ENCODE data around the gene SPAG17.

The SPAG17 gene

GRCh38 chr1:118159569-118159968 lies 25.5 kb downstream of the SPAG17 start:
- no peak for DNase-seq

GRCh38 chr1:118158924-118159323 lies 26.1 kb downstream of the SPAG17 start:
- DNase-seq: no peak

- no peak for DNase-seq
These were observed 27.5 kb downstream of the SPAG17 start for GRCh38 chr1:118157506-118157905.

- DNase-seq: no peak
These were observed 29.9 kb downstream of the SPAG17 start for GRCh38 chr1:118155106-118155505.

GRCh38 chr1:118154220-118154619 lies 30.8 kb downstream of the SPAG17 start:
- peak; percentile 16 to 52 for DNase-seq

GRCh38 chr1:118151312-118151937 lies 33.6 kb downstream of the SPAG17 start:
- DNase-seq: peak; percentile 65 to 80

- DNase-seq: no peak
These were observed 35.2 kb downstream of the SPAG17 start for GRCh38 chr1:118149799-118150198.

- no peak for DNase-seq
These were observed 37.0 kb downstream of the SPAG17 start for GRCh38 chr1:118148034-118148433.

- no peak for DNase-seq
These were observed 37.5 kb downstream of the SPAG17 start for GRCh38 chr1:118147522-118147921.

GRCh38 chr1:118145721-118146120 lies 39.3 kb downstream of the SPAG17 start:
- no peak for DNase-seq

GRCh38 chr1:118144684-118145083 lies 40.3 kb downstream of the SPAG17 start:
- DNase-seq: no peak

GRCh38 chr1:118143831-118144230 lies 41.2 kb downstream of the SPAG17 start:
- no peak for DNase-seq

GRCh38 chr1:118143121-118143520 lies 41.9 kb downstream of the SPAG17 start:
- DNase-seq: no peak

- no peak for DNase-seq
These were observed 42.5 kb downstream of the SPAG17 start for GRCh38 chr1:118142546-118142945.

- DNase-seq: no peak
These were observed 47.1 kb downstream of the SPAG17 start for GRCh38 chr1:118137900-118138299.

GRCh38 chr1:118136187-118136941 lies 48.7 kb downstream of the SPAG17 start:
- DNase-seq: no peak

GRCh38 chr1:118132000-118132399 lies 53.0 kb downstream of the SPAG17 start:
- no peak for DNase-seq

GRCh38 chr1:118128761-118129160 lies 56.3 kb downstream of the SPAG17 start:
- DNase-seq: no peak

- no peak for DNase-seq
These were observed 61.0 kb downstream of the SPAG17 start for GRCh38 chr1:118124064-118124463.

GRCh38 chr1:118123116-118123839 lies 61.8 kb downstream of the SPAG17 start:
- DNase-seq: no peak

GRCh38 chr1:118122234-118123004 lies 62.6 kb downstream of the SPAG17 start:
- DNase-seq: no peak

- DNase-seq: no peak
These were observed 66.1 kb downstream of the SPAG17 start for GRCh38 chr1:118118873-118119463.

GRCh38 chr1:118118469-118118868 lies 66.6 kb downstream of the SPAG17 start:
- no peak for DNase-seq

Measured in NCI-H446 (cell line).